Measurements from ENCODE around the gene SERGEF. TPM values are rescaled to one million over a fixed set of nuclear protein-coding genes. Genes with fewer than 3 reads are reported as not detected.

SERGEF gene
- total RNA-seq, 1 donor: 16.9 TPM

- H3K4me3 ChIP-seq (ENCODE audit: low read depth, low read length): no peak overlapping the region
- no peak for DNase-seq (ENCODE audit: low read depth)
- TF ChIP-seq CTCF (IDR thresholded peaks at IDR 0.05; ENCODE audit: insufficient read depth, low read length): no peak
These were observed 231.2 kb downstream of the SERGEF start for GRCh38 chr11:17781626-17782025.

- no peak for DNase-seq (ENCODE audit: low read depth)
- no peak for TF ChIP-seq CTCF (IDR thresholded peaks at IDR 0.05; ENCODE audit: insufficient read depth, low read length)
- H3K4me3 ChIP-seq (ENCODE audit: low read depth, low read length): no peak overlapping the region
These were observed 231.6 kb downstream of the SERGEF start for GRCh38 chr11:17781221-17781620.

- no peak for TF ChIP-seq CTCF (IDR thresholded peaks at IDR 0.05; ENCODE audit: insufficient read depth, low read length)
- DNase-seq (ENCODE audit: low read depth): no peak
- H3K4me3 ChIP-seq (ENCODE audit: low read depth, low read length): no peak overlapping the region
These were observed 232.2 kb downstream of the SERGEF start for GRCh38 chr11:17780668-17781067.

- H3K4me3 ChIP-seq (ENCODE audit: low read depth, low read length): no peak overlapping the region
- no peak for DNase-seq (ENCODE audit: low read depth)
- TF ChIP-seq CTCF (IDR thresholded peaks at IDR 0.05; ENCODE audit: insufficient read depth, low read length): no peak
These were observed 232.8 kb downstream of the SERGEF start for GRCh38 chr11:17779861-17780594.

- H3K4me3 ChIP-seq (ENCODE audit: low read depth, low read length): no peak overlapping the region
- DNase-seq (ENCODE audit: low read depth): no peak
- no peak for TF ChIP-seq CTCF (IDR thresholded peaks at IDR 0.05; ENCODE audit: insufficient read depth, low read length)
These were observed 233.6 kb downstream of the SERGEF start for GRCh38 chr11:17778956-17779860.

- DNase-seq (ENCODE audit: low read depth): no peak
- no peak overlapping the region for H3K4me3 ChIP-seq (ENCODE audit: low read depth, low read length)
- no peak for TF ChIP-seq CTCF (IDR thresholded peaks at IDR 0.05; ENCODE audit: insufficient read depth, low read length)
These were observed 234.5 kb downstream of the SERGEF start for GRCh38 chr11:17778352-17778751.

Measured in fibroblast of the aortic adventitia (primary cell).